Measurements from ENCODE around the gene PRXL2A. TPM values are rescaled to one million over a fixed set of nuclear protein-coding genes. Genes with fewer than 3 reads are reported as not detected.

The PRXL2A gene
- total and polyA plus RNA-seq, 10 of the 15 experiments (the other 5 are each of a cell fraction or from before 2014, with no cell fraction given): 2.8 to 15.6 (median 11.1) TPM

DNA sequence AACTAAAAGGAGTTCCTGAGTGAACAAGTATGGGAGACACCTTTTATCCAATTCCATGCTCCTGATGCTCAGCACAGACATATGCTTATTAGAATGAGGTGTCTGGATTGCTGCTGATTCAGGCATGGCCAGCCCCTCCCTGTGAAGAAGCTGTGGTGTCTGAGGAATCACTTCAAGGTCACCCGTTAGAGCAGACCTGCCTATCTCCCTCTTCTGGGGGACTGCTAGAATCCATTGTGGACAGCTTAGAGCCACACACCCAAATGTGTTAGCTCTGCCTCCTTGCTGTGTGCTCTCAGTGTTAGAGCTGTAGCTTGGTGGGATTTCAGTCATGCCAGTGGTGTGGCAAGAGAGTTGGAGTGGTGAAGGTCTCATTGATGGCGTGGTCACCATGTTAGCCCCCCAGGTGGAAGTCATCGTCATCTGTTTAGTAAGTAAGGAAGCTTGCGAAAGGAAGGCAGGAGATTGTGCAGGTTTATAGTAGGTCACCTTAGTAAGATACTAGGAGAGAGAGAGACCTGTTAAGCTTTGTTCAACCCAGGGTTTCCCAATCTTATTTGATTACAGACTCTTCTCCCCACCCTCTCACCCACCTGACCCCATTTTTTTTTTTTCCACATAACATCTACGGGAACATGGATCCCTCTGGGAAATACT is 12.8 kb downstream of the PRXL2A start (continued):
- TF ChIP-seq, protein P1, sequence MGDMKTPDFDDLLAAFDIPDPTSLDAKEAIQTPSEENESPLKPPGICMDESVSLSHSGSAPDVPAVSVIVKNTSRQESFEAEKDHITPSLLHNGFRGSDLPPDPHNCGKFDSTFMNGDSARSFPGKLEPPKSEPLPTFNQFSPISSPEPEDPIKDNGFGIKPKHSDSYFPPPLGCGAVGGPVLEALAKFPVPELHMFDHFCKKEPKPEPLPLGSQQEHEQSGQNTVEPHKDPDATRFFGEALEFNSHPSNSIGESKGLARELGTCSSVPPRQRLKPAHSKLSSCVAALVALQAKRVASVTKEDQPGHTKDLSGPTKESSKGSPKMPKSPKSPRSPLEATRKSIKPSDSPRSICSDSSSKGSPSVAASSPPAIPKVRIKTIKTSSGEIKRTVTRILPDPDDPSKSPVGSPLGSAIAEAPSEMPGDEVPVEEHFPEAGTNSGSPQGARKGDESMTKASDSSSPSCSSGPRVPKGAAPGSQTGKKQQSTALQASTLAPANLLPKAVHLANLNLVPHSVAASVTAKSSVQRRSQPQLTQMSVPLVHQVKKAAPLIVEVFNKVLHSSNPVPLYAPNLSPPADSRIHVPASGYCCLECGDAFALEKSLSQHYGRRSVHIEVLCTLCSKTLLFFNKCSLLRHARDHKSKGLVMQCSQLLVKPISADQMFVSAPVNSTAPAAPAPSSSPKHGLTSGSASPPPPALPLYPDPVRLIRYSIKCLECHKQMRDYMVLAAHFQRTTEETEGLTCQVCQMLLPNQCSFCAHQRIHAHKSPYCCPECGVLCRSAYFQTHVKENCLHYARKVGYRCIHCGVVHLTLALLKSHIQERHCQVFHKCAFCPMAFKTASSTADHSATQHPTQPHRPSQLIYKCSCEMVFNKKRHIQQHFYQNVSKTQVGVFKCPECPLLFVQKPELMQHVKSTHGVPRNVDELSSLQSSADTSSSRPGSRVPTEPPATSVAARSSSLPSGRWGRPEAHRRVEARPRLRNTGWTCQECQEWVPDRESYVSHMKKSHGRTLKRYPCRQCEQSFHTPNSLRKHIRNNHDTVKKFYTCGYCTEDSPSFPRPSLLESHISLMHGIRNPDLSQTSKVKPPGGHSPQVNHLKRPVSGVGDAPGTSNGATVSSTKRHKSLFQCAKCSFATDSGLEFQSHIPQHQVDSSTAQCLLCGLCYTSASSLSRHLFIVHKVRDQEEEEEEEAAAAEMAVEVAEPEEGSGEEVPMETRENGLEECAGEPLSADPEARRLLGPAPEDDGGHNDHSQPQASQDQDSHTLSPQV (IDR thresholded peaks at IDR 0.05): no peak
- TF ChIP-seq CEBPB (IDR thresholded peaks at IDR 0.05; ENCODE audit: borderline replicate concordance in 1 of 2, low read depth in 2 of 2, low read length in 2 of 2) (no peak), WRNIP1 (IDR thresholded peaks at IDR 0.05; ENCODE audit: borderline replicate concordance, low read depth, low read length) (no peak), SP1 (IDR thresholded peaks at IDR 0.05; ENCODE audit: low read depth, low read length) (no peak), SUPT20H (IDR thresholded peaks at IDR 0.05; ENCODE audit: borderline replicate concordance, control insufficient read depth, low read depth, low read length) (no peak), RBBP5 (conservative IDR thresholded peaks at IDR 0.05) (no peak), HDAC6 (IDR thresholded peaks at IDR 0.05; ENCODE audit: unreplicated experiment) (no peak), LARP7 (IDR thresholded peaks at IDR 0.05) (no peak), NFYA (IDR thresholded peaks at IDR 0.05; ENCODE audit: borderline replicate concordance, low read depth, low read length) (no peak), SREBF2 (IDR thresholded peaks at IDR 0.05; ENCODE audit: low read length) (no peak), SMC3 (IDR thresholded peaks at IDR 0.05; ENCODE audit: borderline replicate concordance, low read length) (no peak), CEBPZ (IDR thresholded peaks at IDR 0.05; ENCODE audit: low read depth, low read length) (no peak), ZSCAN29 (IDR thresholded peaks at IDR 0.05) (no peak)

All from GM12878 (cell line).